HG02840 (cell line): ENCODE data around the gene DCN.

ENCODE experiments used
- ATAC-seq: cut with Tn5 transposase; IDR thresholded peaks from one replicate; pipeline ENCODE4 v1.9.1; 2021; ENCODE audit warnings: mild to moderate bottlenecking, moderate library complexity, moderate number of reproducible peaks; ENCODE audit not compliant: unreplicated experiment, low FRiP score

Gene DCN

DNA sequence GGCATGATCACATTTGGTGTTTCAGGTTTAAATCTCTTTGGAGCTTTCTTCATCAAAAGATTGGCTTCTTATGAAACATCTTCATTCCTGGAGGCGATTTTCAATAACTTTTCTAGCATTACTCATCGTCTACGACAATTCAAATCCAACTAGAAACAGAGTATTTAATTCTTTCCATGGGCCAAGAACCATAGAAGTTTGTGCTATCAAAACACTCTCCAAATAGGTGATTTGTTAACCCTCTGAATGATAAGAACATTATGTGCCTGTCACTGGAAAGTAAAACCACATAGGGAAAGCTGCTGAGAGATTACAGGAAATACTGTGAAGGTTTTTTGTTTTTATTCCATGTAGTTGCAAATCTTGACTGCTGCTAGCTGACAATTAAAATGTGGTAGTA is 6.9 kb upstream of the DCN start:
- no peak for ATAC-seq

DNA sequence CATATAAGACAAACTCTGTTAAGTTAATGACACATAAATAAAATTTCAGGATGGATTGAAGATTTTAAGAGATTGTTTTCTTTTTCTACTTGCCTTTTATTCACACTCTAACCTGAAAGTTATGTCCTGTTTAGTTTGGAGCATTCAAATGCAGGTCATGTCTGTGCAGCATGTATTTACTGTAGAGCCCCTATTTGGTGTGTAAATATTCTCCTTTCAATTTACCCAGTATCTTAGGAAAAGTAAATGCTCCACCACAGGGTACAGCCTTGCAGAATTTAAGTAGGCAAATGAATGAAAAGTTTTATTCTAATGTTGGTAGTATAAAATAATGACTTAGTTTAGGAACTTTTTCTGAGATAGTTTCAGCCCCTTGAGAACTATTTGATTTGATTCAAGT is 6.2 kb upstream of the DCN start:
- ATAC-seq = no peak

DNA sequence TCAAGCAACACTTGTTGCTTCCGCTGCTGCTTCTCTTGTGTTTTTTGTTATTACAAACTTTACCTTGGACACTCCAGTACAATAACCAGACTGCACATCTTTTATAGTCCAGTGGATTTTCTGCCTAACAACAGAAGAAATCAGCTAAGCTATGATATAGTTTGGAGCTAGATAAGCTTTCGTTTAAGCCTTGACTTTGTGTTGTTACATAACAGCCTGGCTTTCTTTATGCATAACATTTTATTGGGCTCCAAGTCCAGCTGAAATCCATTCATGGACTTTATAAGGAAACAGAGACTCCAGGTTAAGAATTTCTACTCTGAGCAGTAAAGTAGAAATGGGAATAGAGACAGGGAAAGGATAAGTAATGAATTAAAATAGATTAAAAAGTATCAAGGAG is 3.5 kb upstream of the DCN start:
- ATAC-seq = no peak

DNA sequence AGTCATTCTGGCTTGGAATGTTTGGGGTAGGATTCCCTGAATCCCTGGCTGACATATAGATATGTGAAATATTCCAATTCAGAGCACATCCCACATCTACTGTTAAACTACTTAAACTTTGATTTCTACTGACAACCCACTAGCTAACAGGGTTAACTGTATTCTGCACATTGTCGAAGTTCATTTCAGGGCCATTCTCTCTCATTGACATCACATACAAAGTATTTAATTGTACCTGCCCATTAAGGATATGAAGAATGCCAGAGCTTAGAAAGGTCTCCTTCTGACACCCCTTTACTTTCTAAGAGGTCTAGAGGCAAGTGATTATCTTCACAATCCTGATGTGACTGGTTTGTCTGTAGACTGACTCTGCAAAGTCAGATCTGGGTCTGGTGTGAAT is 2.8 kb upstream of the DCN start:
- ATAC-seq = no peak

DNA sequence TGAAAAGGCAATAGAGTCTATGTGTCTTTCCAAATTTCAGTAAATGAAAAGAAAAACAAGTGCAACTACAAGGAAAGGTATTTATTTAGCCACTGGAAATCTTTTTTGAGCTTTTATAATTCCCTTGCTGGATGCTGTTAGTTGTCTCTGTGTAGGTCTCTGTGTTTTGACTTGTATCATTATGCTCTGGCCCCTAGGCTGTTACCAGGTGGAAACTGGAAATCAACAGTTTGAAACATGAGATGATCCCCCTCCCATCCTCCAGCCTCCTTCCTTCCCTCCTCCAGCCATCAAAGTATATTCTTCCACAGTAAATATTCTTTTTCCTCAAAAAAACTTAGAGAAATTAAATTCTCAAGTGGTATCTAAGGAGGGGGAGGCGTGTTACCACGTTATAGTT is 934 bp upstream of the DCN start:
- ATAC-seq = no peak

DNA sequence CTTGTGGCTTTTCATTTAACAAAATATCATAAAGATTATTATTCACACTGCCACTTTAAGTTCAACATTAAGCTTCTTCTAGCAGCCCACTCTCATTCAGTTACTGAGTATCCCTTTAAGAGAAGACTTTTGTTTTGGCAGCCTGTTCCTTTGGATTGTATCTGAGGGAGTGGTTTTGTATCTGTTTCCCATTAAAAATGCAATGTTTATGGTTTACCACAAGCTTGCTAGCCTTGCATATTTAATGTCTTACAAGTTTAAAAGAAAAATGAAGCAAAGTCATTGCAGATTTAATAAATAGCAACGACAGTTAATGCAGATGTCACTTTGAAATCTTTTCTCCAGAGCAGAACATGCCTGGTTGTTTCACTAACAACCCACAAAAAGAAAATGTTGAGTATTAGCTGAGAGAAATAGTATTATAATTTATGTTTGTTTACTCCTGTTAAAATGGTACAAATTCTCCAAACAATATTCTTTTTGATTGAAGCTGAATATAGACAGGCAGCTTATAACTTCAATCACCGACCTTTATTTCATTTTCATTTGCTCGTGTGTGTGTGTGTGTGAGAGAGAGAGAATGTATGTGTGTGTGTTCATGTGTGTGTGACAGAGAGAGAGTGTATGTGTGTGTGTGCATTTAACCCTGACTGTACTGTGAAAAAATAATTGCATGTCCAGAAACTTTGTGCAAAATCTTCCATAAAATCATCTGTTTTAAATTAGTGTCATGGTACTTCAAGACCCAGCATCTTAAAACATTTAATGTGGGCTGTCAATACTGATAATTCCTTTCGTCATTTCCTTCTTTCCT is 1.8 kb downstream of the DCN start:
- no peak for ATAC-seq

DNA sequence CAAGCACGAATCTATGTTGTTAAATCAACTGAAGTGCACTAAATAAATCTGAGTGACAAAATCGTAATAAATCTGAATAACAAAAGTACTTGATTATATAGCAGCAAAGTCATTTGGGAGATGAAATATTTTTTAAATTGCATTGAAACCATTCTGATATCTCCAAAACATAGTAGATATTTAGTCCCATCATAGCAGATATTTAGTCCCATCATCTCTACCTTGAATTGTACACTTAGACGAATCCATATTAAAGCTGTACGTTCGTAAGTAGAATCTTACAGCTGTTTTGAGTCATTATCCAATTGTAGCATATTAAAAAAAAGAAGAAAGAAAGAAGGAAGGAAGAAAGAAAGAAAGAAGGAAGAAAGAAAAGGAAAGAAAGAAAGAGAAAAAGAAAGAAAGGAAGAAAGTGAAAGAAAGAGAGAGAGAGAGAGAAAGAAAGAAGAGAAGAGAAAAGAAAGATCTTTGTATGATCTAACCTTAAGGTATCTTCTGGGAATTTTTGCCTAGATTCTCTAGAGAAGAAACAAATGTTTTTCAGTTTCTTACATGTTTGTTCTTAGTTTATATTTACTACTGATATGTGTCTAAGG is 2.6 kb downstream of the DCN start:
- no peak for ATAC-seq

DNA sequence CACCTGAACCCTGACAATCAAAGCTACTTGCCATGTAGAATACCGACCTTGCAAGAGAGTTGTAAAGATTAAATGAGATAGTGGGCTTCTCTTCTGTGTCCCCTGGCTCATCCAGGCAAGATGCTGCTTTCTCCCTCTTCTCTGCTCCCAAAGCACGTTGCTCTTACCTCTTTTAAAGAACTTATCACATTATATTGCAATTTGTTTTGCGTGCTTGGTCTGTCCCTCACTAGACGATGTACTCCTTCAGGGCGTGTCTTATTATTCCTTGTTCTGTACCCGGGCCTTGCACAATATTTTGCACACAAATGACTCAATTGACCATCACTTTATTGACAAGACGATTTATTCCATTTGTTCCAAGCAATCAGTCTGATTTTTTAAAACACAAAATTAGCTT is 3.3 kb downstream of the DCN start:
- ATAC-seq = no peak

DNA sequence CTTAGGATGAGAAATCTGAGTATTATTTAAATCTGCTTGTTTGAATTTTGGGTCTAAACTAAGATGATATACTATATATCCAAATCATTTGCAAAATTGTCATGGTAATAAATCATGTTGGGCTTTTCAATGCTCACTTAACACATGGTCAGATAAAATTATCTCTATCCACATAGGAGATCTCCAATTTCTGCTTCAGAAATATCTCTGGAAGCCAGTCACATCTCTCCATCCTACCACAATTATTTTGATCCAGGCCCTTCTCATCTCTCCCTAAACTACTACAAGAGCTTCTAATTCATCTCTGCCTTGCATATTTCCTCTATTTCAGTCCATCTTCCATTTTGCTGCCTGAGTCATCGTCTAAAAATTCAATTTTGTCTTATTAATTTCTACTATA is 3.8 kb downstream of the DCN start:
- ATAC-seq = no peak

DNA sequence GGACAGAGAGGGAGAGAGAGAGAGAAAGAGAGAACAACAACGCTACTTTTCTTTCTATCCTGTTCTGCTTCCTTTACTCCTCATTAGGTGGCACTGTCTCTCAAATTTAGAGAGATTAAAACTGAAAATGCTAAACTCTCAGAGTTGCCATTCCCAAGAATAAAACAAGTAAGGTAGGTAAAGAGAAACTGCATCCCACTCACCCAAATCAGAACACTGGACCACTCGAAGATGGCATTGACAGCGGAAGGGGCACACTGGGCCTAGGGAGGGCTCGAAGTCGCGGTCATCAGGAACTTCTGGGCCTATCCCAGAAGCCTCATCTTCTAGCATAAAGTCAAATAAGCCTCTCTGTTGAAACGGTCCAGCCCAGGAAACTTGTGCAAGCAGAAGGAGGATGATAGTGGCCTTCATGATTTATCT is 4.5 kb downstream of the DCN start:
- ATAC-seq = no peak

DNA sequence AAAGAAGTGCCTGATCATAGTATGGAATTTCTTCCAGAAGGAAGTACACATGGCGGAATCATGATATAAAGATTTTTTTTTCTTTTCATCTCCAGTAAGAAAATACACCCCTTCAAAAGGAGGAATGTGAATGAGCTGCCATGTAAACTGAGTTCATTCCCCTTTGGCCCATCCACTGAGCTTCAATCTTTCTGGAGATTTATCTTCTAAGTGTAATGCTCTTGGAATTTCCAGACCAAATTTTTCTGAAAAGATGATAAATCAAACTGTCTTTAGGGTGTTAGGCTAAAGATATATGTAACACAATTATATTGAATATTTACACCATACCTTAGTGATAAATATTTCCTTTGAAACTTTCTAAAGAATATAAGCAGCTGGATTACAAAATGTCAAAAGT is 5.2 kb downstream of the DCN start:
- no peak for ATAC-seq

DNA sequence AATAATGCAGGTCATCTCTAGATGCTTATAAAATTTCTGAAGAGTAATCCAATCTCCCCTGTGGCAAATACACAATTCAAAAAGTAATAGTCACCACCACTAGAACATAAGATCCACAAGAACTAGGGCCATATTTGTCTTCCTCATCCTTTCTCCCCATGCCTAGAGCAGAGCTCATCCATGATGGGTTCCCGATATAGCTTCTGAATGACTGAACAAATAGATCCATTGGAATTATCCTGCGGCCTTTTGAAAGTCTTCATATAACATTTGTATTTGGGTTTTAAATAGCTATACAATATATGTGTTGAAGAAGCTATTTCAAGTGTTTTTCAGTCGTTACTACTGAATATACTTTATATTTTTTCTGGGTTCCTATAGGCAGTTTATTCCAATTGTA is 5.7 kb downstream of the DCN start:
- ATAC-seq = no peak

DNA sequence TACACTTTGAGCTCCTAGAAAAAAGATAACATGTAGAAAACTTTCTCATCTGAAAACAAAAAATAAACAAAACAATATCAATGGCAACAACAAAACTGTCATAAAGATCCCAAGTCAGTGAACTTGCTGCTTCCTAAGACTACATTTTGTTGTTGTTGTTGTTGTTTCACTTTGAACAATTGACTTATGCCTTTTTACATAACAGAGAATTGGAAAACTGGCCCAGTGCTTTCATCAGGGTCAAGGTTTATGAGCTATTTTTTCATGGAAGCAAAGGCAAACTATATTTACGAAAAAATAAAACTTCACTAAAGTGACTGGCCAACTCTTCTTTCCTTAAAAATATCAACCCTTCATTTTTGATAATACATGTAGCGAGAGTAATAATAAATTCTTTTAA is 6.3 kb downstream of the DCN start:
- ATAC-seq = no peak

DNA sequence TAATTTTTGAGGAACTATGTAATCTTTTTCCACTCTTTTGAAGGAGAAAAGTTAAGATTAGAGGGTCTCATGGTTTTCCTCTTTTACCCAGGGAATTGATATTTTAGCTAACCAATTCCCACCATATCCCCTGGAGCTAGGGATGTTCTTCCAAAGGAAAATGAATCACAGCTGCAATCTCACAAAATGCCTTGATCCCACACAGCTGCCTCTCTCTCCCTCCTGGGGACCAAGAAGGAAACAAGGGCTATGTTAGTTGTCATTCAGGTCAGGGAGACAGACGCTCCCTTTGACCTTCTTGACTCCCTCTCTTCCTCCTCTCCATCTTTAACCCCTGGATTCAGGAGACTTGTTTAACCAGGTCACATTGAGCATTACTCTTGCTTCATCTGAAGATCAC is 9.5 kb downstream of the DCN start:
- no peak for ATAC-seq

DNA sequence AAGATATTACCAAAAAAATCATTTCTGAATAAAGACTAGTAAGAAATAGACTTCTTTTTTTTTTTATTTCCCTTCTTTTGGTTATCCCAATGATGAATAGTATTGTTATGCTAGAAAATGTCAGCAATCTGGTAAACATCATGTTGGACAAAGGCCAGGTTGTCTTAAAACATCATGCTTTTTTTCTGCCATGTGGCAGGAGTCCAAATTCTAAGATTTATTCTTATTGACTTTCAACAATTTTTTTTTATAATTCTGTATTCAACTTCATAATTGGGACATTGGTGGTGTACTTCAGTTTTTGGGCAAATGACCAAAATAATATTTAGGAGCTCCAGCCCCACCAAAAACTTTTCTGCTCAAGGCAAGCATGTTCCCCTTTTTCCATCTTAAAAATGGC is 10.5 kb downstream of the DCN start:
- no peak for ATAC-seq

DNA sequence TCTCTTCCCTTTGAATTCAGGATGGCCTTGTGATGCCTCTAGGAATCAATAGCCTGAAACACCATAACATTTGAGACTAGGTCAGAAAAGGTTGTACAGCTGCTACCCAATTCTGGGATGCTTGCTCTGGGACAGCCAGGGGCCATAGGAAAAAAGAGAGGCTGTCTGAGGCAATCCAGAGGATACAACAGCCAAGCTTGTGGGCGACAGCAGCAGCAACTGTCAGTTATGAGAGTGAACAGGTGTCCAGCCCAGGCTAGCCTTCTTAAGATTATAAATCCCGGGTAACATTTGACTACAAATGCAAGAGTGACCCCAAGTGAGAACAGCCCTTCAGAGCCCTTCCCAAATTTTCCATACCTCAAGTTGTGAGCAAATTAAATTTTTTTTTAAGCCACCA is 11.1 kb downstream of the DCN start:
- ATAC-seq = no peak

DNA sequence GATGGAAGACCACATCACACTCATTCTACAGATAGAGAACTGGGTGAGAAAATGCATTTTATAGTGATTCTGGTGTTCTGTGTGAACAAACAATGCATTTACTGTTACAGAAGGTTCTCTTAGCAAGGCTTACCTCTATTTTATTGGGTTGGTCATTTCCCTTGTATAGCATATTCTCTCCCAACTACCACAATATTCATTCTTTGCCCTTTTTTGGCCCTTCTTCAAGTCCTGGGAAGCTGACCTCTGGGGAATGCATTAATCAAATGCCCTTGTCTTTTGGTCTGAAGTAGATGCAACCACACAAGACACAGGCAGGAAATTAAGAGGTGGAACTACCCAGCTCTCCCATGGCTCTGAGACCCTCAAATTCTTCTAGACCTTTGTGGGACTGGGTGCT is 19.5 kb downstream of the DCN start:
- no peak for ATAC-seq

DNA sequence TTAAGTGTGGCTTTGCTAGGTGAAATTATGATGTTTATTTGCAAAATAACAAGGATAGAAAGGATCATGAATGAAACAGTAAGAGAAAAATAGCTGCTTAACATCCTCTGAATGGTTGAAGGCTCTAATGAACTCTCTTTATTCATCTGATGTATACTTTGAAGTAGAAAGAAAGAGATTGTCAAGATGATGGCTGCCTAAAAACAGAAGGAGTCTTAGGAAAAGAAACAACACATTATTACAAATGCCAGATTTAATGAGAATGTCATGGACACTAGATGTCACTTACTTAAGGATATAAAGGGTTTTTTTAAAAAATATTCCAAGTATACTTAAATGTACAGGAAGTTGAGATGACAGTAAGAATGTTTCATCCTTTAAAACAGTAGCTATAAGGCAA is 21.6 kb downstream of the DCN start:
- ATAC-seq = no peak

DNA sequence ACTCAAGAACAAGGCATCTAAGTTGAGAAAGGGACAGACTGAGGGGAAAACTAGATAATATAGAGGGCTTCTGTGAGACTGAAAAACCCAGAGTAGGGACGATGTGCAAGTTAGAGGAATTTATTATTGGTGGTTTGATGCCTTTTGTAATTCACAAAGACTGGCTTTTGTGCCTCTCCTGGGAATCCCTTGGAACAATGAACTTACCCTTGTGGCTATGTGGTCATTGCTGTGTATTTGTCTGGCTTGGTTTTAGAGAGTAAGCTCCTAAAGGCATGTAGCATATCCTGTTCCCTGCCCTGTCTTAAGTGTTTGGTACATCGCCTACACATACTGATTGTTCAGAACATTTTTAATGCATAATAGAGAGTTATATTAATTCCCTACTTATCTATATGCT is 26.6 kb downstream of the DCN start:
- ATAC-seq = no peak

DNA sequence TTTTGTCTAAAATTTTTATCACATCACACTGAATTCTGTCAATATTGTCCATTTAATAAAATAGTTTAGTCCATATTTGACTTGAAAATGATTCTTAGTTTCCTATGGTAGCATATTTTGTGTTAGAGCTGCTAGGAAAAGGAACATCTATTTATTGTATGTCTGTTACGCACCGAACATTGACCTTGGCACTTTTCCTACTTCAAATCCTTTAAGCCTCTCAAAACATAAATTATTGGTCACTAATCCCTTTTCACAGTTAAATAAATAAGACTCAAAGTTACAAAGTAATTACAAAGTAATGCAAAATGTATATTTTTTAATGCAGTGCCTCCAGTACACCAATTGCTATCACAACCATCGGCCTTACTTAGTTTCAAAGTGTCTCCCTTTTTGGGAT is 28.5 kb downstream of the DCN start:
- ATAC-seq = no peak

DNA sequence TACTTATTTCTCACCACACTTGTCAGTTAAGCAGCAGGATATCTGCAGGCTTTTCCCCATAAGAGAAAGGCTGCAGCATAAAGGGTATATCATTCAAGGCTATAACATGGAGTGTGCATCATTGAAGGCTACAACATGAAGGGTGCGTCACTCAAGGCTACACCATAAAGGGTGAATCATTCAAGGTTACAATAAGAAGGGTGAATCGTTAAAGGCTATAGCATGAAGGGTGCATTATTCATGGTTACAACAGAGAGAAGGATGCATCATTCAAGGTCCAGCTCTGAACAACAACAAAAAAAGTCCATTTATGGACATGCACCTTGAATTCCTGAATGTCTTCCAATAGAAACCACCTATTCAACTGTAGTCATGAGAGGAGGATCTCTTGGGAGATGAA is 38.6 kb downstream of the DCN start:
- no peak for ATAC-seq

DNA sequence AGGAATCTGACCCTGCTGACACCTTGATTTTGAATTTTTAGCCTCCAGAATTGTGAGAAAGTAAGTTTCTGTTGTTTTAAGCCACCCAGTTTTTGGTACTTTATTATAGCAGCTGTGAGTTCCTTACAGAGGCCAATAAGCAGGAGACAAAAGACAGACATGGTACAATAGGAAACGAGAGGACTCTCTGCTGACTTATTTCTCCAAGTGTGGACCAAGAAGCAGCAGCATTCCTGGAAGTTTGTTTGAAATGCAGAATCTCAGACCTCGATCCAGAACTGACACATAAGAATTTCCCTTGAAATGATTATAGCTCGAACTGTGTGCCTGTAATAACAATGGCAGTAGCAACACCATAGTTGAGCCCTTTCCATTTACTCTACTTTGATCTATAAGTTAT is 39.4 kb downstream of the DCN start:
- ATAC-seq = no peak

DNA sequence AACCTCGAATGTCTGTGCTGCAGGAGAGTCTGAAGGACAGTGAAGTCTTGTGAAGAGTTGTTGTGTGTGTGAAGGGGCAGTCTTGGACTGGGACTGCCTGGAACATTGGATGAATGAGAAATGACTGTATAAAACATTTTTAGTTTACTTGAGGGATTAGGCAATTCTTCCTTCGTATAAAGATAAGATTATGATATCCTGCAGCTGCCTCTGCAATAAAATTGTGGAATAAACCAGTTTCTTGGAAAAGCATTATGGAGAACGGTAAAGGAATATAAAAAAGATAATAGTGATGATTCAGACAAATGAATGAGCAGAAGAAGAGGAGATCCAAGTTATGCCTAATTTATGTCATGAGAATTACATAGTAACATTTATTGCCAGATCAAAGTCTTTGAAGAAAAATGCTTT is 40.4 kb downstream of the DCN start:
- no peak for ATAC-seq
